NCI-H446 treated with DMSO at 0.1 percent for 48 hours (cell line): ENCODE measurements around the gene RRBP1.

ENCODE experiments used
- DNase-seq: peaks from one replicate; lab custom pipeline; 2025; lab: John Stamatoyannopoulos, UW

The RRBP1 gene

DNA sequence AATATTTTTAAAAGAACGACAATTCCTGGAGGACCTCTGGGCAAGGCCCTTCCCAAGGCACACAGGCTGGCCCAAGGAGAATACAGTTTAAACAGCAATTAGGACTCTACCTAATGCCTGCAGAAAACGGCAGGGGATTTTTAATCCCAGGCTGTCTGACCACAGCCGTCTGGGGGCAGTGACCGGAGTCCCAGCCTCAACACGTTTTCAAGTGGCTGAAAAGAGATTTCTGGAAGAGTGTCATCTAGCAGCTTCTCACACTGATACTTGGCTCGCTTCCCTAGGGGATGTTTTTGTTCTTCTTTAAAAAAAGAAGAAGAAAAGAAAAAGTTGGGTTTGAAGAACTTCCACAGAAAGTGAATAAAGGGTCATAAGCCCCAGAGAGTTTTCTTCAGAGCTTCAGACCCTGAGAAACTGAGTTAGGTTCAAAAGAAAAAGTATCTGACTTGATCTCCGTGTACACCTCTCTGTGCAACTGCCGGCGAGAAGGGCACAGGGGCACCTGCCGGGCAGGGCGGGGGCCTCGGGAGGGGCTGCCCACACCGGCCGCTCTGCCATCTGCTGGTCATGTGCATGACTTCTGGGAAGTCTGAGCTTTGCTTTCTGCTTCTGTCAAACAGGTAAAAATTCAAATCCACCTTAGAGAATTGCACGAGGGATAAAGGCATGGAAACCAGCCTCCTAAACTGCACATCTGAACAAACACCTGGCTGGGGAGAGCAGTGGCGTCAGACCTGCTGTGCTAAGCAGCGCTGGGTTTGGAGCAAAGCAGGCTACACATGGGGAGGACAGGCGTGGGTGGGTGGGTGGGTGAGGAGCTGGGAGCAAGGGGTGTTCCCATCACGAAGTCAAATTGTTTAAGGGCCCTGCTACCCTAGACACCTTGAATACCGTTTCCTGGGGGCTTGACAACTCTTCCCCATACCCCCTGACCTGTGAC lies 33.0 kb downstream of the RRBP1 start:
- no peak for DNase-seq

DNA sequence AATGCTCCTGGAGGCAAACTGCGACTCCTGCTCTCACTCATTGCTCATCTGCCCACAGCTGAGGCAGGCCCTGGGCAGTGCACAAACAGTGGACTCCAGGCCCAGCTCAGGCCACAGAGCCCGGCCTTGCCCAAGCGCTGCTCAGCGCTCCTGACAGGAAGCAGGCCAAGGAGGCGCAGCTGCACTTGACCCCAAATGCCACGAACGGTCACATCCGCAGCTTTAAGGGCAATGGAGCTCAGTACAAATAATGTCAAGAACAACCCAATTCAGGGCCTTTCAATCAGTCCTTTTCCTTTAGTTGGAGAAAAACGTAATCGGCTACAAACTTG lies 33.8 kb downstream of the RRBP1 start:
- DNase-seq: no peak

GRCh38 chr20:17647391-17648314 lies 34.4 kb downstream of the RRBP1 start:
- no peak for DNase-seq

DNA sequence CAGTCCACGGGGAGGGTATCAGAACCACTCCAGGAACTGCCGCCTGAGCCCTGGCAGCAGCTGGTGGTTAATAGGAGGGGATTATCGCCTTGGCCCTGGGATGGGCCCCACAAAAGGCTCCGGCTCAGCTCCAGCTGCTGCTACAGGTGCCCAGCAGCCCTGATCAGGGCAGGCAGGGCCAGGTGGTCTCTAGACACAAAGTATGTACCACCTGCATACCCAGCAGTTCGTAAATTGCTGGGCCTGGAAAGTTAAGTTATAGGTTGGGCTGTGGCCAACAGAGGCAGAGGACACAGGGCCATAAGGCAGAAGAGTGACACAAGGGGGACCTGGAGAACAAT lies 35.1 kb downstream of the RRBP1 start:
- no peak for DNase-seq

- DNase-seq: no peak
Observed at GRCh38 chr20:17646209-17646960, 35.7 kb downstream of the RRBP1 start.

- DNase-seq: no peak
Observed at GRCh38 chr20:17645546-17646208, 36.4 kb downstream of the RRBP1 start.

- no peak for DNase-seq
Observed at GRCh38 chr20:17645010-17645409, 37.0 kb downstream of the RRBP1 start.

GRCh38 chr20:17644451-17644850 lies 37.6 kb downstream of the RRBP1 start:
- no peak for DNase-seq

GRCh38 chr20:17643531-17644188 lies 38.4 kb downstream of the RRBP1 start:
- DNase-seq: no peak

- DNase-seq: no peak
Observed at GRCh38 chr20:17642404-17643269, 39.4 kb downstream of the RRBP1 start.

DNA sequence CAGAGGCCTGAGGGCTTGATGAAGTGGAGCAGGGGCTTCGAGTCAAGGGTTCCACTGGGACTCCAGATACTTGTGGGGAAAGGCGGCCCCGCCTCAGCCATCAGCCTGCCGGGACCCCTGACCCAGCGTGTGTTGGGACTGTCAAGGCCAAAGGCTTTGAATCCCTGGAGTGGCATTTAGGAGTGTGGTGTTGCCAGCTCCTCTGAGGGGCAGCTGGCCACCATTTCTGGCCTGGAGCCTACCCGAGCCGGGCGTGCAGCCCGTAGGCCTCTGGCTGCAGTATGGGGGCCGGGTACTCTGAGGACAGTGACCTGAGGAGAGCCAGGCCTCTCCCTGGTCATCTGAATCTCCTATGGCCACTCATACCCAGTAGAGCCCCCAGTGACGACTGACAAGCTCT lies 40.0 kb downstream of the RRBP1 start:
- DNase-seq: no peak

DNA sequence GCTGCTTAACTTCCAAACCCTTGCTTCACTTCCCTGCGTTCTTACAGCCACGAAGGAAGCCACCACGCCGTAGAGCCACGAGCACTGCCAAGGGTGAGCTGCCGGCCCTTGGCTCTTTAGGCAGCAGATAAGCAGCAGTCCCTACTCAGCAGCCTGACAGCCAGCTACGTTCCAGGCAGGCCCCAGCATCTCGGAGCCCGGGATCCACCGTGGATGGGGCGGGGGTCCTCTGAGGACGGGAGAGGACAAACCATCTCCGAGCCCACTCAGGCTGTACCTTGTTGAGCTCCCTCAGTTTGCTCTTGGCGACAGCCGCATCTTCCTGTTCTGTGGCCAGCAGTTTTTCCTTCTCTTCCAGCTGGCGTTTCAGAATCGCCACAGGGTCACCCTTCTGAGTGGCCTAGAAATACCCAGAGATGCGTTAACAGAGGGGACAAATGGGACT lies 40.5 kb downstream of the RRBP1 start:
- no peak for DNase-seq

GRCh38 chr20:17640875-17641378 lies 41.1 kb downstream of the RRBP1 start:
- no peak for DNase-seq

- DNase-seq: no peak
Observed at GRCh38 chr20:17640146-17640874, 41.7 kb downstream of the RRBP1 start.

- DNase-seq: no peak
Observed at GRCh38 chr20:17638835-17639407, 43.1 kb downstream of the RRBP1 start.

DNA sequence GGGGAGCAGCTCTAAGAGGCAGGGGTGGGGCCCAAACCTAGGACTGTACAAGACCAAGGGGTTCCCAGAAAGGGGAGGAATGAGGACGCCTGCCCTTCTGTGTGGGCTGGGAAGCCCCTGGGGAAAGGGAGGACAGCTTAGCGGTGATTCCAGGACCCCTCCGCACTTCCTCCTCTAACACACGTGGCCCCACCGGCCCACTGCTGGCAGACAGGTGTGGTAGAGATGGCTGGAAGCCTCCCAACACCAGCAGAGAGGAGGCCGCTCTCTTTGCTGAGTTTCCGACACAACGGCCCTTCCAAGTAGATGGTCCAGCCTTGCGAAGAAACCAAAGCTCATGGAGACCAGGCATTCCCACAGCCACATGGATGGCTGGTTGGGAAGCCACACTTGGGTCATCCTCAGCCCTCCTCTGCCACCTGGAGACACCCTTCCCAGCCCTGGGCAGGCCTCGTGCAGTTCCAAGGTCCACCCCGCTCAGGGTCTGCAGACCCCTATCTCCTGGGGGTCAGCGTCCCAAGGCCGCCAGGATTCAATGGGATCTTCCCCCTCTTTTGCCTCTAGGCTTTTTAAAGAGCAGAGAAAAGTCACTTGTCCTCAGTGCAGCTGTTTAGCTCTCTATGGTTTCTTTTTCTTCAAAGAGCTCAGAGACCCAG lies 43.9 kb downstream of the RRBP1 start:
- no peak for DNase-seq

- DNase-seq: no peak
Observed at GRCh38 chr20:17637413-17637780, 44.6 kb downstream of the RRBP1 start.
